Tibial nerve (tissue), 4 donors: Measurements from ENCODE around the gene ITGAD. TPM values are rescaled to one million over a fixed set of nuclear protein-coding genes. Genes with fewer than 3 reads are reported as not detected.

Experiments used
- DNase-seq, 2 donors: peaks; one replicate each; pipeline ENCODE4 v3.0.0-alpha.2; 2019; ENCODE audit warnings: low spot score in 2 of 2
- H3K27ac ChIP-seq, 4 donors: fragments of 200-600 bp; sonication (generic) in 3 of 4; one replicate each; pipeline ENCODE4 v1.5.1; 2017 to 2019; ENCODE audit warnings: mild to moderate bottlenecking in 1 of 4
- H3K27me3 ChIP-seq, 2 donors: fragments of 200-600 bp; sonication (generic) in 1 of 2; one replicate each; pipeline versions ENCODE4 v1.5.1 to v1.6.0; 2017 to 2019
- H3K36me3 ChIP-seq, 3 donors: fragments of 200-600 bp; sonication (generic); one replicate each; pipeline ENCODE4 v1.5.1; 2018 to 2019
- H3K4me1 ChIP-seq, 4 donors: fragments of 200-600 bp; sonication (generic) in 3 of 4; one replicate each; pipeline ENCODE4 v1.5.1; 2017 to 2019
- H3K4me3 ChIP-seq, 4 donors: fragments of 200-600 bp; sonication (generic) in 3 of 4; one replicate each; pipeline ENCODE4 v1.5.1; 2017 to 2019; ENCODE audit warnings: mild to moderate bottlenecking in 1 of 4, moderate library complexity in 1 of 4
- H3K9me3 ChIP-seq, 4 donors: fragments of 200-600 bp; sonication (generic) in 3 of 4; one replicate each; pipeline ENCODE4 v1.5.1; 2017 to 2019
- CTCF ChIP-seq, 5 experiments: fragments of 200-600 bp in 3 of 5; fragments of 450-650 bp in 2 of 5; sonication (generic) in 3 of 5; IDR thresholded peaks; one replicate each; pipeline ENCODE4 v1.5.1; 2016 to 2019; ENCODE audit warnings: antibody characterized with exemption in 5 of 5, mild to moderate bottlenecking in 3 of 5, moderate library complexity in 2 of 5
- EP300 ChIP-seq, 2 donors: sonication (generic); formaldehyde crosslinking; IDR thresholded peaks; one replicate each; pipeline ENCODE4 v1.6.1; 2017; ENCODE audit warnings: antibody characterized with exemption in 2 of 2, mild to moderate bottlenecking in 1 of 2
- POLR2A ChIP-seq, 2 donors: fragments of 450-650 bp; IDR thresholded peaks; one replicate each; pipeline ENCODE4 v1.6.1; 2017; ENCODE audit warnings: antibody characterized with exemption in 2 of 2, mild to moderate bottlenecking in 2 of 2, moderate library complexity in 2 of 2
- WGBS, 2 donors: methylation state at CpG; one replicate each; pipeline ENCODE4 v1.1.5; 2018; 5-methylcytosine and 5-hydroxymethylcytosine counted together
- total RNA-seq, 4 donors: library from RNA; depleted of rRNA; stranded (reverse); fragments of >200 nt; gene quantifications; one replicate each; pipeline ENCODE4 v1.1.0, GENCODE V29; 2016

The ITGAD gene
- total RNA-seq, 4 donors from 2014 or later = under 0.01 to 0.22 TPM; not detected in 2

GRCh38 chr16:31397701-31398100 is 4.6 kb downstream of the ITGAD start:
- DNase-seq = no peak
- Histone ChIP-seq H3K36me3 (no peaks in the 10 kb centered on the region), H3K4me1 (no peaks in the 10 kb centered on the region), H3K27me3 (no peaks in the 10 kb centered on the region), H3K27ac (no peak overlapping the region), H3K9me3 (peaks cover 0 to 12% (median 0%) of the 10 kb centered on the region in 4 donors), H3K4me3 (no peak overlapping the region)
- TF ChIP-seq POLR2A (IDR thresholded peaks at IDR 0.05) (no peak), EP300 (IDR thresholded peaks at IDR 0.05) (no peak), CTCF (IDR thresholded peaks at IDR 0.05) (no peak)
- 68 to 69% methylated on average over 7 to 9 of the region's 9 CpGs for WGBS, 2 donors

- Histone ChIP-seq H3K36me3 (no peaks in the 10 kb centered on the region), H3K4me3 (no peak overlapping the region), H3K27ac (no peak overlapping the region), H3K9me3 (peaks cover 0 to 12% (median 0%) of the 10 kb centered on the region in 4 donors), H3K27me3 (no peaks in the 10 kb centered on the region), H3K4me1 (no peaks in the 10 kb centered on the region)
- WGBS, 2 donors = 59 to 68% methylated on average over 2 of the region's 2 CpGs
- DNase-seq = no peak
- TF ChIP-seq EP300 (IDR thresholded peaks at IDR 0.05) (no peak), POLR2A (IDR thresholded peaks at IDR 0.05) (no peak), CTCF (IDR thresholded peaks at IDR 0.05) (no peak)
These were observed 7.1 kb downstream of the ITGAD start for GRCh38 chr16:31400191-31400590.

- no peak overlapping the region for H3K27ac ChIP-seq
- WGBS, 2 donors = 76 to 79% methylated on average over 11 of the region's 11 CpGs
These were observed 8.3 kb downstream of the ITGAD start for GRCh38 chr16:31401436-31401835.

GRCh38 chr16:31402687-31403086 is 9.6 kb downstream of the ITGAD start:
- H3K4me3 ChIP-seq = no peak overlapping the region
- no peaks in the 10 kb centered on the region for H3K4me1 ChIP-seq
- peaks cover 0 to 12% (median 0%) of the 10 kb centered on the region in 4 donors for H3K9me3 ChIP-seq
- TF ChIP-seq POLR2A (IDR thresholded peaks at IDR 0.05) = no peak
- no peak for TF ChIP-seq EP300 (IDR thresholded peaks at IDR 0.05)
- no peak for TF ChIP-seq CTCF (IDR thresholded peaks at IDR 0.05)
- H3K36me3 ChIP-seq = no peaks in the 10 kb centered on the region
- WGBS, 2 donors = 80 to 81% methylated on average over 1 of the region's 1 CpG
- no peak for DNase-seq
- no peak overlapping the region for H3K27ac ChIP-seq
- no peaks in the 10 kb centered on the region for H3K27me3 ChIP-seq

More at GRCh38 chr16:31401436-31401835, 8.3 kb downstream of the ITGAD start:
- Histone ChIP-seq H3K9me3 (peaks cover 0 to 12% (median 0%) of the 10 kb centered on the region in 4 donors), H3K27me3 (no peaks in the 10 kb centered on the region), H3K4me1 (no peaks in the 10 kb centered on the region), H3K36me3 (no peaks in the 10 kb centered on the region), H3K4me3 (no peak overlapping the region)
- DNase-seq = no peak
- TF ChIP-seq CTCF (IDR thresholded peaks at IDR 0.05) = no peak
- TF ChIP-seq POLR2A (IDR thresholded peaks at IDR 0.05) = no peak

- Histone ChIP-seq H3K9me3 (peaks cover 0 to 12% (median 0%) of the 10 kb centered on the region in 4 donors), H3K36me3 (no peaks in the 10 kb centered on the region), H3K4me3 (no peak overlapping the region), H3K27me3 (no peaks in the 10 kb centered on the region), H3K27ac (no peak overlapping the region), H3K4me1 (no peaks in the 10 kb centered on the region)
- WGBS, 2 donors = 84 to 87% methylated on average over 11 to 19 of the region's 21 CpGs
- TF ChIP-seq EP300 (IDR thresholded peaks at IDR 0.05) (no peak), POLR2A (IDR thresholded peaks at IDR 0.05) (no peak), CTCF (IDR thresholded peaks at IDR 0.05) (no peak)
- no peak for DNase-seq
These were observed 10.6 kb downstream of the ITGAD start for GRCh38 chr16:31403590-31404352.
